Left ventricle myocardium inferior (tissue), 1 donor: ENCODE data around the gene ABCG5. TPM values are rescaled to one million over a fixed set of nuclear protein-coding genes. Genes with fewer than 3 reads are reported as not detected.
A peak's percentile ranks its signal among the peaks of the same experiment; 100 is the strongest.

ENCODE experiments used
- DNase-seq: peaks from one replicate; pipeline ENCODE4 v3.0.0-alpha.2; 2020
- H3K27ac ChIP-seq: fragments of 200-600 bp; replicated peaks from 2 replicates; pipeline ENCODE4 v1.8.0; 2021
- H3K27me3 ChIP-seq: fragments of 200-600 bp; 2 replicates; pipeline ENCODE4 v1.8.0; 2021; ENCODE audit warnings: low read depth
- H3K36me3 ChIP-seq: fragments of 200-600 bp; 2 replicates; pipeline ENCODE4 v1.8.0; 2021
- H3K4me1 ChIP-seq: fragments of 200-600 bp; 2 replicates; pipeline ENCODE4 v1.8.0; 2021
- H3K4me3 ChIP-seq: fragments of 200-600 bp; 2 replicates; pipeline ENCODE4 v1.8.0; 2021; ENCODE audit warnings: mild to moderate bottlenecking, moderate library complexity
- H3K9me3 ChIP-seq: fragments of 200-600 bp; replicated peaks from 2 replicates; pipeline ENCODE4 v1.8.0; 2021
- intact Hi-C: fragments of 100-400 bp; cut with micrococcal nuclease; formaldehyde crosslinking; loops from one replicate; pipeline ENCODE4 v1.11.0; 2022
- total RNA-seq: library from RNA; stranded (reverse); fragmentation: NEBNext Ultra II Directional; extraction: Animal tissue kit (Norgen Biotek cat#: 25700); gene quantifications from one replicate; pipeline ENCODE4 v1.2.1, GENCODE V29; 2021
- TF ChIP-seq, protein P1 (sequence below): fragments of 200-600 bp; IDR thresholded peaks from 2 replicates; pipeline ENCODE4 v1.8.0; 2021; ENCODE audit warnings: antibody characterized with exemption, mild to moderate bottlenecking, borderline replicate concordance
- donor health status: DM: no; HTN: yes; CAD: no; lungs with severe emphysema.

ABCG5 gene
- total RNA-seq, 1 donor from 2014 or later: not detected

- intact Hi-C loops: no loop called here
- H3K36me3 ChIP-seq: peaks cover 5% of the 10 kb centered on the region
- DNase-seq: no peak
- H3K4me3 ChIP-seq: no peak overlapping the region
- TF ChIP-seq, protein P1, sequence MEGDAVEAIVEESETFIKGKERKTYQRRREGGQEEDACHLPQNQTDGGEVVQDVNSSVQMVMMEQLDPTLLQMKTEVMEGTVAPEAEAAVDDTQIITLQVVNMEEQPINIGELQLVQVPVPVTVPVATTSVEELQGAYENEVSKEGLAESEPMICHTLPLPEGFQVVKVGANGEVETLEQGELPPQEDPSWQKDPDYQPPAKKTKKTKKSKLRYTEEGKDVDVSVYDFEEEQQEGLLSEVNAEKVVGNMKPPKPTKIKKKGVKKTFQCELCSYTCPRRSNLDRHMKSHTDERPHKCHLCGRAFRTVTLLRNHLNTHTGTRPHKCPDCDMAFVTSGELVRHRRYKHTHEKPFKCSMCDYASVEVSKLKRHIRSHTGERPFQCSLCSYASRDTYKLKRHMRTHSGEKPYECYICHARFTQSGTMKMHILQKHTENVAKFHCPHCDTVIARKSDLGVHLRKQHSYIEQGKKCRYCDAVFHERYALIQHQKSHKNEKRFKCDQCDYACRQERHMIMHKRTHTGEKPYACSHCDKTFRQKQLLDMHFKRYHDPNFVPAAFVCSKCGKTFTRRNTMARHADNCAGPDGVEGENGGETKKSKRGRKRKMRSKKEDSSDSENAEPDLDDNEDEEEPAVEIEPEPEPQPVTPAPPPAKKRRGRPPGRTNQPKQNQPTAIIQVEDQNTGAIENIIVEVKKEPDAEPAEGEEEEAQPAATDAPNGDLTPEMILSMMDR: no peak
- no peaks in the 10 kb centered on the region for H3K9me3 ChIP-seq
- no peak overlapping the region for H3K27ac ChIP-seq
- peaks cover 19% of the 10 kb centered on the region for H3K27me3 ChIP-seq
- peaks cover 6% of the 10 kb centered on the region for H3K4me1 ChIP-seq
Measured at GRCh38 chr2:43880952-43881351, 42.3 kb upstream of the ABCG5 start.

DNA sequence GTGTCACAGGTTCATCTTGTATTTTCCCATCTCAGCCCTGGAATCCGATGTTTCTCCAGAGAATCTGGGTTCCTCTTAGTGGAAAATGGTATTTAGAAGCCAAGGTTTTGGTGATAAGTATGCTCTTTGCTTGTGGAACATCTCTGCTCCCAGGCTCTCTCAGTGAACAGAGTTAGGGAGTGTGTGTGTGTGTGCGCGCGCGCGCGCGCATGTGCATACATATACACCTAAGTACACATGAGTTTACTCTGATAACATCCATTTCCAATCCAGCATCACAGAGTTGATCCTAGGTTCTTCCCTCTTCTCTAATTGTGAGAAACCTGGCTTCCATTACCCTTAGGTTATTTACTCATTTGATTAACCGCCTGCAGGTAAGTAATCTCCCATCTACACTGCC lies 41.8 kb upstream of the ABCG5 start:
- TF ChIP-seq, protein P1: no peak
- H3K4me1 ChIP-seq: peaks cover 6% of the 10 kb centered on the region
- intact Hi-C loops: no loop called here

DNA sequence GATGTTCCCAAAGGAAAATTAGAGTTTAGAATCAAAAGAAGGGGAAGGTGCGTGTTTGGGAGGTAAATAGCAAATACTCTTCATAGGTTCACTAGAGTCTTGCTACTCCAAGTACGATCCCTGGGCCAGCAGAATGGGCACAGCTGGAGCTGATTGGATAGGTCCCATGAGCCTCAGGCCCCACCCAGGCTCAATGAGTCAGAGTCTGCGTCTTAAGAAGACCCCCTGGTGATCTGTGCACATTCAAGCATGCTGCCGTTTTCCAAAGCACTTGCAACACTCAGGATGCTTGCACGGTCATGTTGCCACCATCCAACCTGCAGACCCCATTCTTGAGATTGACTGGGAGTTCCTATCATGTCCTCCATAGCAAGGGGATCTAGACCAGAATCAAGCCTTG lies 40.6 kb upstream of the ABCG5 start:
- no peak overlapping the region for H3K4me3 ChIP-seq
- H3K27ac ChIP-seq: no peak overlapping the region
- H3K27me3 ChIP-seq: peaks cover 19% of the 10 kb centered on the region
- intact Hi-C loops: no loop called here
- TF ChIP-seq, protein P1: no peak
- H3K9me3 ChIP-seq: no peaks in the 10 kb centered on the region
- DNase-seq: no peak
- H3K36me3 ChIP-seq: no peaks in the 10 kb centered on the region
- peaks cover 6% of the 10 kb centered on the region for H3K4me1 ChIP-seq

More for the DNA sequence above, 41.8 kb upstream of the ABCG5 start:
- Histone ChIP-seq H3K27me3 (peaks cover 19% of the 10 kb centered on the region), H3K27ac (no peak overlapping the region), H3K9me3 (no peaks in the 10 kb centered on the region), H3K36me3 (peaks cover 1% of the 10 kb centered on the region), H3K4me3 (no peak overlapping the region)
- no peak for DNase-seq

- Histone ChIP-seq H3K27me3 (peaks cover 29% of the 10 kb centered on the region), H3K9me3 (no peaks in the 10 kb centered on the region), H3K36me3 (no peaks in the 10 kb centered on the region), H3K4me1 (peaks cover 5% of the 10 kb centered on the region), H3K27ac (no peak overlapping the region), H3K4me3 (no peak overlapping the region)
- TF ChIP-seq, protein P1: peak; percentile 90
- intact Hi-C loops: no loop called here
- peak; percentile 40 for DNase-seq
Measured at GRCh38 chr2:43877782-43878464, 39.3 kb upstream of the ABCG5 start.

DNA sequence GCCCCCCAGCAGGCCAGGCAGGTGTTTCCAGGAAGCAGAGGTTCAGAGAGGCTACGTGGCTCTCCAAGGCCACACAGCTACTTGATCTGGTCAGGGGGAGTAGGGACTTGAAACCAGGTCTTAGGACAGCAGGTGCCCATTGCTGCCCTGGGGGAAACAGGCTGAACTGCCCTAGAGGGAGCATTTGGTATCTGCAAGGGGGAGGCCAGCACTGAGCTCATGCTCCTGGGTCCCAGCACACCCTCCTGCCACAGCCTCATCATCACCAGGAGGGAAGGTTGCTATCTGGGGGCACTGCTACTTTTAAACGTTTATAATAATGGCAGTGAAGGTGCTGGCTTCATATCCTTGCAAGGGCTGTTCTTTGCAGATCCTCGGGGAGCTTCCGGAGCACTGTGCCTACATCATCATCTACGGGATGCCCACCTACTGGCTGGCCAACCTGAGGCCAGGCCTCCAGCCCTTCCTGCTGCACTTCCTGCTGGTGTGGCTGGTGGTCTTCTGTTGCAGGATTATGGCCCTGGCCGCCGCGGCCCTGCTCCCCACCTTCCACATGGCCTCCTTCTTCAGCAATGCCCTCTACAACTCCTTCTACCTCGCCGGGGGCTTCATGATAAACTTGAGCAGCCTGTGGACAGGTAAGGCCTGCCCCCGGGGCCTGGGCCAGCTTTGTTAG lies 36.3 kb upstream of the ABCG5 start:
- intact Hi-C loops: no loop called here
- DNase-seq: no peak
- TF ChIP-seq, protein P1: no peak

More for the DNA sequence above, 36.3 kb upstream of the ABCG5 start:
- Histone ChIP-seq H3K27me3 (peaks cover 50% of the 10 kb centered on the region), H3K4me1 (no peaks in the 10 kb centered on the region), H3K36me3 (no peaks in the 10 kb centered on the region), H3K9me3 (no peaks in the 10 kb centered on the region), H3K27ac (no peak overlapping the region), H3K4me3 (no peak overlapping the region)
